ENCODE data around the gene TPMT. TPM values are rescaled to one million over a fixed set of nuclear protein-coding genes. Genes with fewer than 3 reads are reported as not detected.

The TPMT gene
- total and polyA plus RNA-seq, 12 donors = 13.3 to 87.2 (median 20.1) TPM

DNA sequence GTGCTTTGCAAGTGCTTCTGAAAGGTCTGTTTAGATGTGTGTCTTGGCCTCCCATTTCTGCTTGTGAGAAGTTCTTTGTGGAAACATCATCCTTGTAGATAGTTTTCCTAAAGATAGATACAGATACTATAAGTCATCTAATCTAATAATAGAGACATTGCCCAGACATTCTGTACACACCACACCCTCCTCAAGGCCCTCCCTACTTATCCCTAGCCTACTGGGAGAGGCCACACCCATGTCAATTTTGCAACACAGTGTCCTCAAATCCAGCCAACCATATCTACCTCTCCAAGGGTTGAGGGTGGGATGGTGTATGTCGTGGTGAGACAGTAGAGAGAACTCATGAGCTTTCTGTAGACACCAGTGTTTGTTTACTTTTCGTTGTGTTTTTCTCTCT, 6.6 kb upstream of the TPMT start:
- Histone ChIP-seq H3K9me3 (replicated peaks in 1 of 3) (no peaks in the 10 kb centered on the region), H3K27me3 (no peaks in the 10 kb centered on the region), H3K36me3 (replicated peaks in 1 of 2) (peaks cover 0 to 37% of the 10 kb centered on the region in 2 donors), H3K4me3 (no peak overlapping the region), H3K27ac (no peak overlapping the region), H3K4me1 (replicated peaks in 1 of 2) (peaks cover 0 to under 1% of the 10 kb centered on the region in 2 donors)
- DNase-seq = no peak
- intact Hi-C loops (cut with DNase I) = no loop called here
- TF ChIP-seq POLR2A (IDR thresholded peaks at IDR 0.05) (no peak), CTCF (IDR thresholded peaks at IDR 0.05) (no peak)
- 85 to 90% (median 88%) methylated on average over 2 of the region's 2 CpGs for WGBS, 4 donors

DNA sequence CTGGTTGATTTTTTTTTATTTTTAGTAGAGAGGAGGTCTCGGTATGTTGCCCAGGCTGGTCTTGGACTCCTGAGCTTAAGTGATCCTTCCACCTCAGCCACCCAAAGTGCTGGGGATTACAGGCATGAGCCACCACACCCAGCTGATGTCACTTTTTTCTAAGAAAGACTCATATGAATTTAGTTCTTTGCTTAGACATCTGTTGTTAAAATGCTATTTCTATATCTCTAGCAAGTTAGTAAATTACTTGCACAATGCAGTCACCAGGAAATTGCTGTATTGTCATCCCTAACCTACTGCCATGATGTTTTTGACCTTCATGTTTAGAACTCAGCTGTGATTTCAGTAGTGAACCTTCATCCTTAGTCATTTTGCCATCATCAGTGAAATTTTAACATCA, 6.0 kb upstream of the TPMT start:
- intact Hi-C loops (cut with DNase I) = no loop called here
- Histone ChIP-seq H3K4me1 (replicated peaks in 1 of 2) (peaks cover 0 to 5% of the 10 kb centered on the region in 2 donors), H3K9me3 (replicated peaks in 1 of 3) (no peaks in the 10 kb centered on the region), H3K36me3 (replicated peaks in 1 of 2) (peaks cover 0 to 37% of the 10 kb centered on the region in 2 donors), H3K27ac (no peak overlapping the region), H3K4me3 (no peak overlapping the region), H3K27me3 (no peaks in the 10 kb centered on the region)
- TF ChIP-seq POLR2A (IDR thresholded peaks at IDR 0.05) (no peak), CTCF (IDR thresholded peaks at IDR 0.05) (no peak)
- DNase-seq = no peak
- 89 to 100% (median 95%) methylated on average over 1 of the region's 1 CpG for WGBS, 4 donors

DNA sequence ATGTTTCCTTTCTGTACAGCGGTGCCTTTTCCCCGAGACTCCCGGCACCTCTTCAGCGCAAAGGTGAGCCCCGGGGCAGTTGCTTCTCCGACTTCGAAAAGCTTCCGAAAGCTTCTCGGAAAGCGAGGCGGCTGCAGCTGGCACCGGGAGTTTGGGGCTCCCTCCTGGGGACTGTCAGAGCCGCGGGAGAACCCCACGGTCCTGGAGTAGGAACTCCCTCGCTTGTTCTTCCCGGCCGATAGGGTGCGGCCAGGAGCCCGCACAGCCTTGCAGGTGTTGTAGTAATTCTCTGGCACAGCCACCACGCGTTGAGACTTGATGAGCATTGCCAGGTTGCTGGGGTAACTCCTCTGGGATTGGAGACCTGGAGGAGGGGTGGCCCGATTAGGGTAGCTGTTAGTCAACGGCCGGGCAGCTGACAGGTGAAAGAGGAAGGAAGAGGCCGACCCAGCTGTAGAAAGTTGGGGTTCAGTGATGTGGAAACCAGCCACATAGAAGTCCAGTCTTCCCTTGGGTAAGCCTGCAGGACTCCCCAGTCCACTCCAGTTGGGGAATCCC, 1.1 kb upstream of the TPMT start:
- no peaks in the 10 kb centered on the region for H3K27me3 ChIP-seq
- peak in 1 of 6 experiments; percentile 26 for TF ChIP-seq CTCF (IDR thresholded peaks at IDR 0.05)
- no peak for TF ChIP-seq POLR2A (IDR thresholded peaks at IDR 0.05)
- H3K36me3 ChIP-seq (replicated peaks in 1 of 2) = peaks cover 0 to 9% of the 10 kb centered on the region in 2 donors
- intact Hi-C loops (cut with DNase I) = loop anchor here (10.0 kb wide), 1 partner anchor 109 kb away; the partner anchor contains the start of gene DEK (in 2 of the 2)
- H3K27ac ChIP-seq = peak overlapping the region; percentile 56 to 93 (median 80)
- H3K9me3 ChIP-seq (replicated peaks in 1 of 3) = no peaks in the 10 kb centered on the region
- peaks cover 10 to 26% of the 10 kb centered on the region in 2 donors for H3K4me1 ChIP-seq (replicated peaks in 1 of 2)
- peak overlapping the region; percentile 69 to 98 (median 90) for H3K4me3 ChIP-seq
- 1 to 3% (median 3%) methylated on average over 10 to 26 of the region's 26 CpGs for WGBS, 4 donors
- peak; percentile 59 to 85 (median 70) for DNase-seq

GRCh38 chr6:18155150-18155863, 430 bp upstream of the TPMT start, which contains the start of gene KDM1B:
TSS of gene KDM1B (plus strand) at chr6:18155422. CDS start at chr6:18159896, 4,474 bp downstream.
- intact Hi-C loops (cut with DNase I) = loop anchor here (10.0 kb wide), 1 partner anchor 109 kb away; the partner anchor contains the start of gene DEK (in 2 of the 2)
- Histone ChIP-seq H3K27me3 (no peaks in the 10 kb centered on the region), H3K36me3 (replicated peaks in 1 of 2) (peaks cover 0 to 7% of the 10 kb centered on the region in 2 donors), H3K4me3 (peak within 1 kb of the TSS; percentile 69 to 98 (median 90)), H3K4me1 (replicated peaks in 1 of 2) (peaks cover 10 to 26% of the 10 kb centered on the region in 2 donors), H3K9me3 (replicated peaks in 1 of 3) (no peaks in the 10 kb centered on the region), H3K27ac (peak within 1 kb of the TSS; percentile 56 to 97 (median 80))
- peak; percentile 98 to 99 (median 99) for DNase-seq
- TF ChIP-seq POLR2A (IDR thresholded peaks at IDR 0.05) = peak; percentile 73 to 80
- peak in 1 of 6 experiments; percentile 10 for TF ChIP-seq CTCF (IDR thresholded peaks at IDR 0.05)
- 0 to 3% (median 1%) methylated on average over 20 to 83 of the region's 87 CpGs for WGBS, 4 donors
